HepG2 (cell line): ENCODE results near the gene MRPS34. TPM values are rescaled to one million over a fixed set of nuclear protein-coding genes. Genes with fewer than 3 reads are reported as not detected.

Source experiments
- BCL3 ChIP-seq: sonication (generic); formaldehyde crosslinking; IDR thresholded peaks from 2 replicates; pipeline ENCODE4 v1.5.1; 2020; ENCODE audit warnings: mild to moderate bottlenecking, missing genetic modification reagents, moderate library complexity
- CEBPZ ChIP-seq: IDR thresholded peaks from 2 replicates; pipeline ENCODE4 v1.6.1; 2012; ENCODE audit warnings: low read length, improper control_type of control experiment
- DPF2 ChIP-seq: sonication (generic); formaldehyde crosslinking; IDR thresholded peaks from 2 replicates; pipeline ENCODE4 v1.4.0; 2020; ENCODE audit warnings: mild to moderate bottlenecking, low read depth, missing genetic modification reagents, borderline replicate concordance
- MNT ChIP-seq: fragments of 450-650 bp; IDR thresholded peaks from 2 replicates; pipeline ENCODE4 v1.6.1; 2016
- NR2F1 ChIP-seq, 2 experiments: fragments of 450-650 bp in 1 of 2; formaldehyde crosslinking in 1 of 2; IDR thresholded peaks; 2 replicates each; pipeline versions ENCODE4 v1.5.0 to v1.6.1; 2016 to 2020; ENCODE audit warnings: mild to moderate bottlenecking in 1 of 2, missing compliant biosample characterization in 1 of 2, missing genetic modification reagents in 1 of 2, moderate library complexity in 1 of 2
- PLRG1 ChIP-seq: fragments of 450-650 bp; conservative IDR thresholded peaks from 2 replicates; pipeline ENCODE4 v1.6.1; 2016
- REST ChIP-seq, 2 experiments: IDR thresholded peaks; 2 replicates each; pipeline ENCODE4 v1.6.1; 2011 to 2012; ENCODE audit warnings: low read length in 2 of 2, borderline replicate concordance in 1 of 2, low read depth in 1 of 2, mild to moderate bottlenecking in 1 of 2, moderate library complexity in 1 of 2
- RFX5 ChIP-seq: IDR thresholded peaks from 2 replicates; pipeline ENCODE4 v1.6.1; 2011; ENCODE audit warnings: low read depth, low read length, improper control_type of control experiment
- SIN3A ChIP-seq: IDR thresholded peaks from 2 replicates; pipeline ENCODE4 v1.6.1; 2011; ENCODE audit warnings: low read depth, mild to moderate bottlenecking, control low read depth, low read length, borderline replicate concordance
- SP2 ChIP-seq: sonication (generic); formaldehyde crosslinking; IDR thresholded peaks from 2 replicates; pipeline ENCODE4 v1.5.1; 2020; ENCODE audit warnings: mild to moderate bottlenecking, missing genetic modification reagents
- SPEN ChIP-seq: sonication (generic); formaldehyde crosslinking; IDR thresholded peaks from 2 replicates; pipeline ENCODE4 v1.5.1; 2020; ENCODE audit warnings: low read depth, mild to moderate bottlenecking, missing genetic modification reagents
- TARDBP ChIP-seq: sonication (generic); formaldehyde crosslinking; IDR thresholded peaks from 2 replicates; pipeline ENCODE4 v1.8.0; 2022; ENCODE audit warnings: mild to moderate bottlenecking, missing genetic modification reagents
- YEATS4 ChIP-seq: sonication (generic); formaldehyde crosslinking; IDR thresholded peaks from 2 replicates; pipeline ENCODE4 v1.4.0; 2020; ENCODE audit warnings: missing genetic modification reagents, borderline replicate concordance
- ZKSCAN1 ChIP-seq: fragments of 150-350 bp; IDR thresholded peaks from 2 replicates; pipeline ENCODE4 v1.6.1; 2014; ENCODE audit warnings: low read length
- ZNF567 ChIP-seq: sonication (generic); formaldehyde crosslinking; IDR thresholded peaks from 2 replicates; pipeline ENCODE4 v1.8.1; 2023; ENCODE audit warnings: mild to moderate bottlenecking, missing genetic modification reagents, borderline replicate concordance
- ZNF704 ChIP-seq: sonication (generic); formaldehyde crosslinking; IDR thresholded peaks from 2 replicates; pipeline ENCODE4 v1.8.1; 2023; ENCODE audit warnings: mild to moderate bottlenecking, inconsistent platforms, moderate library complexity, missing genetic modification reagents, borderline replicate concordance
- ZNF720 ChIP-seq: sonication (generic); formaldehyde crosslinking; IDR thresholded peaks from 2 replicates; pipeline ENCODE4 v1.4.0; 2020; ENCODE audit warnings: missing genetic modification reagents
- polyA plus RNA-seq, 8 experiments: library from polyadenylated mRNA; depleted of rRNA in 3 of 8; stranded (reverse) in 7 of 8; unstranded in 1 of 8; fragments of >200 nt; fragmentation: Illumina TruSeq in 4 of 8; extraction: Trizol in 4 of 8; gene quantifications; 2 replicates each; pipeline versions ENCODE4 v1.2.1 to v1.2.3, GENCODE V29; 2011 to 2016; ENCODE audit warnings: low read depth in 4 of 8, missing spikeins in 1 of 8, mixed read lengths in 1 of 8; ENCODE audit not compliant: insufficient read depth in 1 of 8
- total RNA-seq, 5 experiments: library from RNA; depleted of rRNA; stranded (reverse); fragments of >200 nt; fragmentation: Illumina TruSeq; extraction: Trizol; gene quantifications; 2 replicates each; pipeline ENCODE4 v1.2.3, GENCODE V29; 2016; ENCODE audit warnings: low read depth in 1 of 5

Gene MRPS34
- total and polyA plus RNA-seq, 2 of the 13 experiments (the other 11 are each of a cell fraction or from before 2014, with no cell fraction given) = 63.5 to 131 TPM

GRCh38 chr16:1782408-1783264 is 9.7 kb upstream of the MRPS34 start, which contains the start of the genes NUBP2 and SPSB3 (continued):
- TF ChIP-seq BCL3 (CRISPR knock-in tag) (no peak), NR2F1 (CRISPR knock-in tag; IDR thresholded peaks at IDR 0.05) (no peak), ZNF720 (CRISPR knock-in tag) (no peak), YEATS4 (CRISPR knock-in tag) (no peak; the same call in 1 of the 2 replicates), SPEN (CRISPR knock-in tag) (peak; percentile 80), REST (IDR thresholded peaks at IDR 0.05; ENCODE audit: borderline replicate concordance in 1 of 2, low read depth in 1 of 2, low read length in 2 of 2) (no peak), MNT (peak; percentile 77), CEBPZ (peak; percentile 75), ZKSCAN1 (no peak), ZNF704 (CRISPR knock-in tag) (no peak), SIN3A (peak; percentile 81; the same call in 1 of the 2 replicates), SP2 (CRISPR knock-in tag) (peak; percentile 99), PLRG1 (no peak), RFX5 (peak; percentile 59; the same call in 1 of the 2 replicates), TARDBP (CRISPR knock-in tag) (peak; percentile 56; the same call in 1 of the 2 replicates), DPF2 (CRISPR knock-in tag) (no peak), ZNF567 (CRISPR knock-in tag) (0 out of 2 replicates have a peak, but pooled peaks have one; percentile 75)
